ENCODE measurements around the gene MMP2. TPM values are rescaled to one million over a fixed set of nuclear protein-coding genes. Genes with fewer than 3 reads are reported as not detected.

The MMP2 gene
- total and polyA plus RNA-seq, 2 experiments from 2014 or later = 25.6 to 43.8 TPM

- no peak for ATAC-seq
Measured at GRCh38 chr16:55473587-55473986, 5.4 kb upstream of the MMP2 start.

More at GRCh38 chr16:55473587-55473986, 5.4 kb upstream of the MMP2 start:
- Mint-ChIP-seq H3K27ac (no peak overlapping the region), H3K27me3 (ENCODE audit: insufficient read depth, low read depth, poor library complexity) (peaks cover 27% of the 10 kb centered on the region), H3K4me1 (peaks cover 27% of the 10 kb centered on the region), H3K4me3 (no peak overlapping the region), H3K36me3 (ENCODE audit: low read depth) (no peaks in the 10 kb centered on the region; the same call in 2 of the 3 replicates), H3K9me3 (no peaks in the 10 kb centered on the region; the same call in 2 of the 3 replicates)
- Histone ChIP-seq H2AFZ (no peak overlapping the region), H3K4me2 (no peak overlapping the region), H3K9me2 (ENCODE audit: insufficient read depth) (no peaks in the 10 kb centered on the region), H3F3A (replicated peaks; ENCODE audit: low read depth) (no peaks in the 10 kb centered on the region), H3K4me1 (ENCODE audit: insufficient read depth) (peaks cover 18% of the 10 kb centered on the region), H3K27ac (ENCODE audit: low read depth) (no peak overlapping the region), H3K4me3 (no peak overlapping the region), H3K27me3 (ENCODE audit: insufficient read depth) (peaks cover 43% of the 10 kb centered on the region), H3K79me2 (replicated peaks; ENCODE audit: insufficient read depth) (no peaks in the 10 kb centered on the region), H3K36me3 (ENCODE audit: insufficient read depth) (no peaks in the 10 kb centered on the region), H4K20me1 (replicated peaks; ENCODE audit: insufficient read depth) (no peaks in the 10 kb centered on the region)
- no peak for TF ChIP-seq REST (IDR thresholded peaks at IDR 0.05; ENCODE audit: unreplicated experiment)
- TF ChIP-seq ZNF462 (CRISPR knock-in tag; IDR thresholded peaks at IDR 0.05) = no peak
- no peak for TF ChIP-seq JUNB (IDR thresholded peaks at IDR 0.05; ENCODE audit: unreplicated experiment)
- TF ChIP-seq ZNF114 (CRISPR knock-in tag; IDR thresholded peaks at IDR 0.05) = no peak
- TF ChIP-seq POLR2AphosphoS5 (IDR thresholded peaks at IDR 0.05; ENCODE audit: low read depth) = no peak
- no peak for DNase-seq (ENCODE audit: low spot score)

Data from GM23338 (cell line).